H1 (cell line): Measurements from ENCODE around the gene NFIX. TPM values are rescaled to one million over a fixed set of nuclear protein-coding genes. Genes with fewer than 3 reads are reported as not detected.

ENCODE experiments used
- CTCF ChIA-PET: fragments of 300-600 bp; sonication (Branson Sonifier 250); formaldehyde crosslinking; loops from one replicate; lab custom pipeline; 2021; ENCODE audit not compliant: partially characterized antibody; lab: Charles Lee
- POLR2A ChIA-PET: fragments of 300-600 bp; sonication (Branson Sonifier 250); formaldehyde crosslinking; loops from one replicate; lab custom pipeline; 2021; ENCODE audit warnings: inconsistent platforms; ENCODE audit not compliant: partially characterized antibody; lab: Charles Lee
- DNase-seq, 2 experiments: peaks; one replicate each; pipeline versions ENCODE4 v3.0.0 to v3.0.0-alpha.2; 2010 to 2022; ENCODE audit warnings: low spot score in 2 of 2, low read depth in 1 of 2, mixed read lengths in 1 of 2
- FAIRE-seq: peaks from 2 replicates; lab custom pipeline; 2011; peaks lifted over from hg19 to GRCh38; lab: Jason Lieb, UNC
- H2AFZ ChIP-seq: 2 replicates; pipeline ENCODE4 v1.8.1; 2012; ENCODE audit warnings: low read length, inconsistent platforms
- H2AK5ac ChIP-seq: 2 replicates; pipeline ENCODE4 v1.6.1; 2013; ENCODE audit warnings: low read depth, low read length
- H2BK120ac ChIP-seq: replicated peaks from 2 replicates; pipeline ENCODE3; 2013; ENCODE audit warnings: low read depth, low read length, inconsistent platforms
- H2BK12ac ChIP-seq: 2 replicates; pipeline ENCODE4 v1.6.1; 2013; ENCODE audit warnings: low read depth, low read length
- H2BK15ac ChIP-seq: 2 replicates; pipeline ENCODE4 v1.6.1; 2013; ENCODE audit warnings: low read length
- H2BK20ac ChIP-seq: 2 replicates; pipeline ENCODE4 v1.6.1; 2013; ENCODE audit warnings: low read length
- H2BK5ac ChIP-seq: 2 replicates; pipeline ENCODE4 v1.6.1; 2013; ENCODE audit warnings: low read depth, low read length
- H3K14ac ChIP-seq: 2 replicates; pipeline ENCODE4 v1.6.1; 2013; ENCODE audit warnings: inconsistent platforms; ENCODE audit not compliant: insufficient read length
- H3K18ac ChIP-seq: 2 replicates; pipeline ENCODE4 v1.6.1; 2013; ENCODE audit warnings: low read length; ENCODE audit errors: extremely low read depth
- H3K23ac ChIP-seq: 2 replicates; pipeline ENCODE4 v1.6.1; 2013; ENCODE audit warnings: inconsistent platforms; ENCODE audit not compliant: insufficient read length
- H3K23me2 ChIP-seq: 2 replicates; pipeline ENCODE4 v1.6.1; 2013; ENCODE audit warnings: low read depth, low read length
- H3K27ac ChIP-seq: 2 replicates; pipeline ENCODE4 v1.6.1; 2011; ENCODE audit warnings: low read depth, low read length, inconsistent platforms
- H3K27me3 ChIP-seq, 4 experiments: replicated peaks in 1 of 4; 1 replicate in 1 of 4; 2 replicates in 3 of 4; pipeline versions ENCODE4 v1.6.1 to v1.8.1; 2011 to 2013; ENCODE audit warnings: low read length in 3 of 4, mild to moderate bottlenecking in 3 of 4, inconsistent platforms in 2 of 4, mixed read lengths in 2 of 4, moderate library complexity in 1 of 4; ENCODE audit not compliant: control insufficient read depth in 3 of 4, insufficient read depth in 3 of 4; ENCODE audit errors: extremely low read depth in 1 of 4
- H3K36me3 ChIP-seq, 4 experiments: 2 replicates each; pipeline versions ENCODE4 v1.6.1 to v1.8.1; 2011 to 2013; ENCODE audit warnings: mild to moderate bottlenecking in 4 of 4, low read length in 3 of 4, moderate library complexity in 2 of 4, control low read depth in 1 of 4, inconsistent platforms in 1 of 4; ENCODE audit not compliant: insufficient read depth in 4 of 4, control insufficient read depth in 2 of 4
- H3K4ac ChIP-seq: replicated peaks from 2 replicates; pipeline ENCODE3; 2013; ENCODE audit warnings: low read length, low read depth, mixed read lengths, inconsistent platforms; ENCODE audit not compliant: insufficient read length
- H3K4me1 ChIP-seq, 4 experiments: replicated peaks in 1 of 4; 1 replicate in 1 of 4; 2 replicates in 3 of 4; pipeline versions ENCODE4 v1.6.1 to v1.8.1; 2011 to 2013; ENCODE audit warnings: low read length in 3 of 4, inconsistent platforms in 2 of 4, mixed read lengths in 1 of 4; ENCODE audit not compliant: insufficient read depth in 4 of 4, control insufficient read depth in 3 of 4
- H3K4me2 ChIP-seq, 2 experiments: 2 replicates each; pipeline versions ENCODE4 v1.6.1 to v1.8.1; 2011 to 2013; ENCODE audit warnings: low read depth in 2 of 2, low read length in 2 of 2, control low read depth in 1 of 2, inconsistent platforms in 1 of 2, mild to moderate bottlenecking in 1 of 2; ENCODE audit not compliant: insufficient read depth in 1 of 2
- H3K4me3 ChIP-seq, 4 experiments: fragments of 200-600, 300-600 bp in 1 of 4; sonication (generic), shearing (Covaris generic), sonication (Bioruptor Twin) in 1 of 4; 2 replicates each; pipeline versions ENCODE4 v1.5.1 to v1.8.1; 2011 to 2016; ENCODE audit warnings: low read length in 4 of 4, low read depth in 3 of 4, control low read depth in 2 of 4, inconsistent platforms in 2 of 4, mild to moderate bottlenecking in 2 of 4, mixed read lengths in 1 of 4, moderate library complexity in 1 of 4; ENCODE audit not compliant: insufficient read depth in 2 of 4; ENCODE audit errors: extremely low read depth in 1 of 4
- H3K56ac ChIP-seq: replicated peaks from 2 replicates; pipeline ENCODE3; 2013; ENCODE audit warnings: low read depth, mild to moderate bottlenecking, mixed read lengths, low read length, inconsistent platforms; ENCODE audit not compliant: insufficient read length
- H3K79me1 ChIP-seq: 2 replicates; pipeline ENCODE4 v1.6.1; 2013; ENCODE audit warnings: low read depth, low read length, control low read depth
- H3K79me2 ChIP-seq, 2 experiments: 2 replicates each; pipeline versions ENCODE4 v1.6.1 to v1.8.1; 2012 to 2013; ENCODE audit warnings: low read length in 2 of 2, mild to moderate bottlenecking in 2 of 2, inconsistent platforms in 1 of 2; ENCODE audit not compliant: insufficient read depth in 2 of 2, control insufficient read depth in 1 of 2
- H3K9ac ChIP-seq, 4 experiments: replicated peaks in 1 of 4; 1 replicate in 1 of 4; 2 replicates in 3 of 4; pipeline versions ENCODE4 v1.6.1 to v1.8.1; 2011 to 2013; ENCODE audit warnings: low read depth in 3 of 4, low read length in 3 of 4, control low read depth in 2 of 4, mild to moderate bottlenecking in 2 of 4, moderate library complexity in 2 of 4, inconsistent platforms in 1 of 4; ENCODE audit errors: extremely low read depth in 1 of 4
- H3K9me3 ChIP-seq, 2 experiments: 2 replicates each; pipeline versions ENCODE4 v1.6.1 to v1.8.1; 2012 to 2013; ENCODE audit warnings: mild to moderate bottlenecking in 2 of 2, moderate library complexity in 2 of 2, control low read depth in 1 of 2, inconsistent platforms in 1 of 2, low read depth in 1 of 2, low read length in 1 of 2, mixed read lengths in 1 of 2; ENCODE audit not compliant: insufficient read depth in 2 of 2
- H4K20me1 ChIP-seq, 2 experiments: replicated peaks in 1 of 2; 2 replicates each; pipeline versions ENCODE3 to v1.8.1; 2011 to 2013; ENCODE audit warnings: inconsistent platforms in 2 of 2, low read length in 2 of 2, mild to moderate bottlenecking in 1 of 2; ENCODE audit not compliant: insufficient read depth in 2 of 2, control insufficient read depth in 1 of 2
- H4K5ac ChIP-seq: 2 replicates; pipeline ENCODE4 v1.6.1; 2013; ENCODE audit warnings: low read length, low read depth, mixed read lengths, inconsistent platforms; ENCODE audit not compliant: insufficient read length
- H4K8ac ChIP-seq: 2 replicates; pipeline ENCODE4 v1.8.0; 2013; ENCODE audit warnings: mild to moderate bottlenecking, moderate library complexity, low read length, inconsistent platforms; ENCODE audit not compliant: insufficient read depth; ENCODE audit errors: extremely low read depth
- H4K91ac ChIP-seq: replicated peaks from 2 replicates; pipeline ENCODE3; 2013; ENCODE audit warnings: low read length, mixed read lengths, inconsistent platforms; ENCODE audit not compliant: insufficient read length
- ATF3 ChIP-seq: IDR thresholded peaks from 2 replicates; pipeline ENCODE4 v1.6.1; 2011; ENCODE audit warnings: low read depth, mild to moderate bottlenecking, low read length; ENCODE audit not compliant: insufficient read depth
- BRCA1 ChIP-seq: IDR thresholded peaks from 2 replicates; pipeline ENCODE4 v1.6.1; 2012; ENCODE audit warnings: low read depth, low read length, improper control_type of control experiment
- FOSL1 ChIP-seq: IDR thresholded peaks from 2 replicates; pipeline ENCODE4 v1.6.1; 2011; ENCODE audit warnings: mild to moderate bottlenecking, low read depth, low read length, moderate library complexity; ENCODE audit not compliant: insufficient read depth
- GTF2F1 ChIP-seq: IDR thresholded peaks from 2 replicates; pipeline ENCODE4 v1.6.1; 2012; ENCODE audit warnings: low read depth, low read length, improper control_type of control experiment, borderline replicate concordance
- HDAC6 ChIP-seq: IDR thresholded peaks from one replicate; pipeline ENCODE4 v1.7.1; 2012; ENCODE audit warnings: low read depth, mild to moderate bottlenecking, inconsistent platforms, low read length, moderate library complexity
- KDM5A ChIP-seq: fragments of 200-600 bp; IDR thresholded peaks from 2 replicates; pipeline ENCODE4 v1.7.1; 2012; ENCODE audit warnings: mild to moderate bottlenecking, low read length, inconsistent platforms, mixed read lengths
- NANOG ChIP-seq: IDR thresholded peaks from 2 replicates; pipeline ENCODE4 v1.6.1; 2011; ENCODE audit warnings: low read length, low read depth, mild to moderate bottlenecking, inconsistent platforms; ENCODE audit not compliant: insufficient read depth, poor library complexity, severe bottlenecking
- RAD21 ChIP-seq, 2 experiments: IDR thresholded peaks in 1 of 2; conservative IDR thresholded peaks in 1 of 2; 2 replicates each; pipeline ENCODE4 v1.6.1; 2011; ENCODE audit warnings: low read depth in 2 of 2, low read length in 2 of 2, improper control_type of control experiment in 1 of 2, inconsistent platforms in 1 of 2, mild to moderate bottlenecking in 1 of 2, moderate library complexity in 1 of 2
- RFX5 ChIP-seq: IDR thresholded peaks from 2 replicates; pipeline ENCODE4 v1.6.1; 2011; ENCODE audit warnings: low read depth, low read length, improper control_type of control experiment, borderline replicate concordance
- SRF ChIP-seq: IDR thresholded peaks from 2 replicates; pipeline ENCODE4 v1.6.1; 2011; ENCODE audit warnings: mild to moderate bottlenecking, low read depth, low read length, moderate library complexity
- WGBS, 2 experiments: shearing (Covaris generic) in 1 of 2; methylation state at CpG; one replicate each; pipeline versions ENCODE4 v1.1.6 to v1.1.7; 2013 to 2015; ENCODE audit warnings: low lambda C conversion rate in 2 of 2, mixed read lengths in 2 of 2, inconsistent platforms in 1 of 2, low coverage in 1 of 2, missing lambda C conversion rate in 1 of 2; ENCODE audit not compliant: insufficient replicate concordance in 2 of 2, insufficient coverage in 1 of 2, insufficient read length in 1 of 2; ENCODE audit errors: extremely low coverage in 1 of 2, missing lambda C conversion rate in 1 of 2; 5-methylcytosine and 5-hydroxymethylcytosine counted together
- polyA plus RNA-seq, 7 experiments: library from polyadenylated mRNA; depleted of rRNA in 3 of 7; stranded (reverse) in 5 of 7; unstranded in 2 of 7; fragments of >200 nt in 5 of 7; fragments of 200-250 nt in 2 of 7; gene quantifications; 1 replicate in 5 of 7; 2 replicates in 1 of 7; 4 replicates in 1 of 7; pipeline versions ENCODE4 v1.2.1 to v1.2.3, GENCODE V29; 2011 to 2013; ENCODE audit warnings: missing spikeins in 2 of 7, mixed read lengths in 2 of 7
- total RNA-seq: library from RNA; stranded (reverse); fragmentation: NEBNext Ultra II Directional; extraction: Animal tissue kit (Norgen Biotek cat#: 25700); gene quantifications from 2 replicates; pipeline ENCODE4 v1.2.1, GENCODE V29; 2021

The NFIX gene
- total and polyA plus RNA-seq, 2 of the 8 experiments (the other 6 are each of a cell fraction or from before 2014, with no cell fraction given): 0.03 to 0.20 TPM

GRCh38 chr19:13120031-13120430 is 124.8 kb downstream of the NFIX start:
- H3K79me2 ChIP-seq: peaks cover 57 to 78% of the 10 kb centered on the region in 2 experiments
- 87% methylated on average over 9 of the region's 9 CpGs; no CpG with 5 or more reads in 1 of the 2 experiments for WGBS, 2 experiments
- H4K8ac ChIP-seq: no peak overlapping the region
- H2AK5ac ChIP-seq: peak overlapping the region; percentile 55; the same call in 1 of the 2 replicates
- no peak overlapping the region; the same call in 1 of the 2 replicates for H3K18ac ChIP-seq
- H3K79me1 ChIP-seq: peaks cover 41% of the 10 kb centered on the region
- no peak overlapping the region for H3K14ac ChIP-seq
- CTCF ChIA-PET: interaction anchor here (0.9 to 2.8 kb wide), 9 partner anchors 9 to 155 kb away, joined by 3 to 7 read pairs (median 4); no protein-coding TSS in a partner anchor
- no peak overlapping the region for H4K5ac ChIP-seq
- H3K4ac ChIP-seq: no peak overlapping the region
- H2BK15ac ChIP-seq: 0 out of 2 replicates have a peak overlapping the region, but pooled peaks have one; percentile 48
- no peak for TF ChIP-seq NANOG
- TF ChIP-seq SRF: no peak
- no peak for TF ChIP-seq GTF2F1
- TF ChIP-seq BRCA1: no peak
- no peak for TF ChIP-seq HDAC6
- TF ChIP-seq FOSL1: no peak
- TF ChIP-seq ATF3: no peak
- TF ChIP-seq KDM5A: no peak
- no peak for TF ChIP-seq RFX5
- TF ChIP-seq RAD21 (IDR thresholded peaks at IDR 0.05 in 1 of 2, conservative IDR thresholded peaks at IDR 0.05 in 1 of 2; ENCODE audit: low read depth in 2 of 2, low read length in 2 of 2): no peak
- TF ChIP-seq, all 59 proteins: peak for 0
- Histone ChIP-seq H2BK12ac (peak overlapping the region; percentile 97; the same call in 1 of the 2 replicates), H3K27ac (0 out of 2 replicates have a peak overlapping the region, but pooled peaks have one; percentile 32), H3K4me1 (peaks cover 14 to 39% (median 26%) of the 10 kb centered on the region in 4 experiments), H3K23ac (no peak overlapping the region), H3K4me3 (peak overlapping the region in 3 of 4 experiments; percentile 7 to 100 (median 77); a peak in 4 of 8 replicates), H4K20me1 (peaks cover 49 to 51% of the 10 kb centered on the region in 2 experiments), H3K27me3 (no peaks in the 10 kb centered on the region), H3K4me2 (peak overlapping the region; percentile 70 to 81), H3K56ac (no peak overlapping the region), H3K36me3 (peaks cover 0 to 12% (median 6%) of the 10 kb centered on the region in 4 experiments; a peak in 5 of 8 replicates), H2BK20ac (0 out of 2 replicates have a peak overlapping the region, but pooled peaks have one; percentile 48), H2AFZ (no peak overlapping the region), H3K23me2 (peaks cover 8% of the 10 kb centered on the region; the same call in 1 of the 2 replicates), H3K9me3 (no peaks in the 10 kb centered on the region), H3K9ac (no peak overlapping the region), H2BK5ac (peak overlapping the region; percentile 92; the same call in 1 of the 2 replicates), H4K91ac (no peak overlapping the region), H2BK120ac (no peak overlapping the region)
- FAIRE-seq (no peak), DNase-seq (no peak)
- POLR2A ChIA-PET: interaction anchor here (0.7 to 19.5 kb wide), 18 partner anchors 12 to 183 kb away, joined by 3 to 228 read pairs (median 4); partner anchors contain the start of genes IER2, LYL1 and STX10
